A549 (cell line): ENCODE results near the gene XIRP1. TPM values are rescaled to one million over a fixed set of nuclear protein-coding genes. Genes with fewer than 3 reads are reported as not detected.

Experiments
- ATAC-seq, 2 experiments: fragments of 200-7000 bp in 1 of 2; fragments of >200 bp in 1 of 2; cut with Nextera tagmentation in 1 of 2; cut with Tn5 transposase in 1 of 2; 3 replicates each; pipeline versions ENCODE4 v1.8.0 to v1.9.1; 2018 to 2020; ENCODE audit warnings: mild to moderate bottlenecking in 1 of 2, moderate library complexity in 1 of 2
- CTCF ChIA-PET: fragments of 300-600 bp; sonication (Branson Sonifier 250); formaldehyde crosslinking; extraction: SDS; loops from one replicate; lab custom pipeline; 2021; ENCODE audit warnings: antibody characterized with exemption, inconsistent platforms; lab: Yijun Ruan, JAX
- POLR2A ChIA-PET: fragments of 350-600 bp; formaldehyde crosslinking; extraction: SDS; loops from one replicate; lab custom pipeline; 2021; ENCODE audit warnings: antibody characterized with exemption, inconsistent platforms; lab: Yijun Ruan, JAX
- DNase-seq, 2 experiments: peaks; one replicate each; pipeline versions ENCODE4 v3.0.0 to v3.0.0-alpha.2; 2011 to 2016; ENCODE audit warnings: low read depth in 1 of 2, low spot score in 1 of 2
- FAIRE-seq: peaks from 2 replicates; lab custom pipeline; 2011; peaks lifted over from hg19 to GRCh38; lab: Jason Lieb, UNC
- H3K27ac ChIP-seq, 2 experiments: fragments of >200 bp; sonication (Bioruptor Twin); formaldehyde crosslinking; 3 replicates each; pipeline ENCODE4 v1.5.1; 2016 to 2017
- H3K4me1 ChIP-seq: fragments of >200 bp; sonication (Bioruptor Twin); formaldehyde crosslinking; 3 replicates; pipeline ENCODE4 v1.6.1; 2016
- H3K4me2 ChIP-seq: fragments of >200 bp; sonication (Bioruptor Twin); formaldehyde crosslinking; 3 replicates; pipeline ENCODE4 v1.6.1; 2016
- H3K4me3 ChIP-seq: fragments of >200 bp; sonication (Bioruptor Twin); formaldehyde crosslinking; 3 replicates; pipeline ENCODE4 v1.5.1; 2016
- H3K9me3 ChIP-seq: fragments of >200 bp; sonication (Bioruptor Twin); formaldehyde crosslinking; 3 replicates; pipeline ENCODE4 v1.6.1; 2016
- CHD2 ChIP-seq: fragments of 150-350 bp; IDR thresholded peaks from 2 replicates; pipeline ENCODE4 v1.6.1; 2014; ENCODE audit warnings: low read length; ENCODE audit not compliant: partially characterized antibody
- E2F6 ChIP-seq: IDR thresholded peaks from 2 replicates; pipeline ENCODE4 v1.6.1; 2012; ENCODE audit warnings: low read depth, borderline replicate concordance
- EHF ChIP-seq: fragments of 250-450 bp; sonication (Bioruptor Pico); IDR thresholded peaks from 2 replicates; pipeline ENCODE4 v1.5.0; 2020; ENCODE audit warnings: mild to moderate bottlenecking
- EHMT2 ChIP-seq: fragments of 200-600 bp; sonication (generic); IDR thresholded peaks from 2 replicates; pipeline ENCODE4 v1.6.1; 2016; ENCODE audit warnings: antibody characterized with exemption, low read depth, mild to moderate bottlenecking, moderate library complexity
- ESRRA ChIP-seq: fragments of 150-350 bp; IDR thresholded peaks from 2 replicates; pipeline ENCODE4 v1.6.1; 2014; ENCODE audit warnings: mild to moderate bottlenecking, low read length, borderline replicate concordance
- FOSL2 ChIP-seq, 2 experiments: fragments of 450-650 bp in 1 of 2; fragments of >200 bp in 1 of 2; sonication (Bioruptor Twin) in 1 of 2; formaldehyde crosslinking; IDR thresholded peaks; 2 replicates each; pipeline versions ENCODE4 v1.5.0 to v1.6.1; 2016 to 2020; ENCODE audit warnings: mild to moderate bottlenecking in 1 of 2, moderate library complexity in 1 of 2
- FOXS1 ChIP-seq: fragments of 250-450 bp; sonication (Bioruptor Pico); IDR thresholded peaks from 2 replicates; pipeline ENCODE4 v1.5.0; 2020; ENCODE audit warnings: mild to moderate bottlenecking, moderate library complexity
- HMGXB4 ChIP-seq: fragments of 250-450 bp; sonication (Bioruptor Pico); IDR thresholded peaks from 2 replicates; pipeline ENCODE4 v1.5.0; 2021; ENCODE audit warnings: mild to moderate bottlenecking, moderate library complexity, borderline replicate concordance
- HOXA7 ChIP-seq: fragments of 250-450 bp; sonication (Bioruptor Pico); IDR thresholded peaks from 2 replicates; pipeline ENCODE4 v1.5.0; 2020; ENCODE audit warnings: mild to moderate bottlenecking, moderate library complexity
- HOXB5 ChIP-seq: fragments of 250-450 bp; sonication (Bioruptor Pico); IDR thresholded peaks from 2 replicates; pipeline ENCODE4 v1.5.0; 2020; ENCODE audit warnings: mild to moderate bottlenecking, moderate library complexity
- JUN ChIP-seq, 2 experiments: fragments of >200 bp; sonication (Bioruptor Twin); formaldehyde crosslinking; IDR thresholded peaks; 2 replicates in 1 of 2; 3 replicates in 1 of 2; pipeline ENCODE4 v1.6.1; 2016 to 2017
- MAX ChIP-seq: IDR thresholded peaks from 2 replicates; pipeline ENCODE4 v1.6.1; 2012
- NR3C1 ChIP-seq: fragments of >200 bp; sonication (Bioruptor Twin); formaldehyde crosslinking; IDR thresholded peaks from 3 replicates; pipeline ENCODE4 v1.6.1; 2017
- PBX3 ChIP-seq: IDR thresholded peaks from 2 replicates; pipeline ENCODE4 v1.6.1; 2012
- RAD21 ChIP-seq, 2 experiments: fragments of >200 bp in 1 of 2; sonication (Bioruptor Twin) in 1 of 2; formaldehyde crosslinking in 1 of 2; IDR thresholded peaks in 1 of 2; conservative IDR thresholded peaks in 1 of 2; 2 replicates in 1 of 2; 3 replicates in 1 of 2; pipeline ENCODE4 v1.6.1; 2012 to 2018; ENCODE audit warnings: inconsistent platforms in 1 of 2
- REST ChIP-seq: fragments of 200-600 bp; sonication (generic); IDR thresholded peaks from 2 replicates; pipeline ENCODE4 v1.6.1; 2016; ENCODE audit warnings: antibody characterized with exemption, mild to moderate bottlenecking, moderate library complexity
- SREBF2 ChIP-seq: fragments of 450-650 bp; IDR thresholded peaks from 2 replicates; pipeline ENCODE4 v1.6.1; 2014; ENCODE audit warnings: mild to moderate bottlenecking, moderate library complexity
- TFCP2L1 ChIP-seq: fragments of 250-450 bp; sonication (Bioruptor Pico); IDR thresholded peaks from 2 replicates; pipeline ENCODE4 v1.5.0; 2021; ENCODE audit warnings: mild to moderate bottlenecking
- USF2 ChIP-seq: fragments of 450-650 bp; IDR thresholded peaks from 2 replicates; pipeline ENCODE4 v1.6.1; 2014; ENCODE audit warnings: antibody characterized with exemption
- ZFP36 ChIP-seq: fragments of 450-650 bp; IDR thresholded peaks from 2 replicates; pipeline ENCODE4 v1.6.1; 2014; ENCODE audit warnings: borderline replicate concordance; ENCODE audit not compliant: partially characterized antibody
- ZSCAN20 ChIP-seq: fragments of 250-450 bp; sonication (Bioruptor Pico); IDR thresholded peaks from 2 replicates; pipeline ENCODE4 v1.8.0; 2022; ENCODE audit warnings: mild to moderate bottlenecking, moderate library complexity
- WGBS: methylation state at CpG from one replicate; pipeline ENCODE4 v1.1.6; 2017; ENCODE audit errors: missing lambda C conversion rate; 5-methylcytosine and 5-hydroxymethylcytosine counted together
- polyA plus RNA-seq, 4 experiments: library from polyadenylated mRNA; depleted of rRNA in 3 of 4; stranded (reverse); fragments of >200 nt; fragmentation: RNase III in 1 of 4; extraction: RNeasy Plus Mini Kit Qiagen cat#74134 plus additional on column Dnase treatment in 1 of 4; gene quantifications; 2 replicates in 3 of 4; 3 replicates in 1 of 4; pipeline ENCODE4 v1.2.3, GENCODE V29; 2011 to 2017

The XIRP1 gene
- polyA plus RNA-seq, 2 of the 4 experiments (the other 2 are of a cell fraction): not detected

GRCh38 chr3:39221141-39221530 lies 28.7 kb upstream of the XIRP1 start:
- Histone ChIP-seq H3K27ac (no peak overlapping the region), H3K9me3 (no peaks in the 10 kb centered on the region), H3K4me2 (no peak overlapping the region), H3K4me1 (no peaks in the 10 kb centered on the region)
- ChIA-PET POLR2A (no interaction called here), CTCF (interaction anchor here (0.6 to 0.9 kb wide), 2 partner anchors 10 to 94 kb away, joined by 3 read pairs; no protein-coding TSS in a partner anchor)
- FAIRE-seq (peak; percentile 76), DNase-seq (no peak)
- TF ChIP-seq HMGXB4 (CRISPR knock-in tag): no peak
- TF ChIP-seq, all 56 proteins: peak for 0
- ATAC-seq: no peak
- H3K4me3 ChIP-seq: no peak overlapping the region

- ATAC-seq (no peak), FAIRE-seq (no peak), DNase-seq (no peak)
- ChIA-PET POLR2A (no interaction called here), CTCF (interaction anchor here (0.6 to 1.2 kb wide), 3 partner anchors 10 to 94 kb away, joined by 3 to 5 read pairs (median 3); no protein-coding TSS in a partner anchor)
- Histone ChIP-seq H3K9me3 (no peaks in the 10 kb centered on the region), H3K4me2 (no peak overlapping the region), H3K27ac (no peak overlapping the region), H3K4me1 (no peaks in the 10 kb centered on the region), H3K4me3 (no peak overlapping the region)
- 17% methylated on average over 6 of the region's 6 CpGs for WGBS
- TF ChIP-seq JUN (IDR thresholded peaks at IDR 0.05) (no peak), ESRRA (no peak), NR3C1 (no peak), SREBF2 (no peak), HOXA7 (CRISPR knock-in tag) (no peak), EHMT2 (no peak), FOSL2 (IDR thresholded peaks at IDR 0.05) (no peak), FOSL2 (CRISPR knock-in tag; IDR thresholded peaks at IDR 0.05) (no peak), E2F6 (no peak), RAD21 (conservative IDR thresholded peaks at IDR 0.05 in 1 of 2, IDR thresholded peaks at IDR 0.05 in 1 of 2) (no peak), TFCP2L1 (CRISPR knock-in tag) (no peak), CHD2 (no peak), PBX3 (no peak), USF2 (no peak), ZFP36 (no peak), REST (no peak), FOXS1 (CRISPR knock-in tag) (no peak), MAX (no peak), HOXB5 (CRISPR knock-in tag) (no peak), EHF (CRISPR knock-in tag) (no peak), ZSCAN20 (CRISPR knock-in tag) (no peak)
Measured at GRCh38 chr3:39220407-39221140, 28.2 kb upstream of the XIRP1 start.
